ENCODE data around the gene FBP2. TPM values are rescaled to one million over a fixed set of nuclear protein-coding genes. Genes with fewer than 3 reads are reported as not detected.
"Not testable (repeated sequence)": the region's sequence is repeated elsewhere in the genome, so short reads cannot be mapped to it uniquely, and the experiment has no call there.

FBP2 gene
- total RNA-seq, 1 donor from 2014 or later: 0.33 TPM

- Histone ChIP-seq H3K27ac (replicated peaks) (no peak overlapping the region), H3K36me3 (no peaks in the 10 kb centered on the region), H3K4me1 (no peaks in the 10 kb centered on the region), H3K27me3 (ENCODE audit: low read depth) (peaks cover 22% of the 10 kb centered on the region), H3K9me3 (replicated peaks) (no peaks in the 10 kb centered on the region), H3K4me3 (no peak overlapping the region)
- intact Hi-C loops (cut with micrococcal nuclease): no loop called here
- DNase-seq: no peak
- TF ChIP-seq CTCF (IDR thresholded peaks at IDR 0.05; ENCODE audit: borderline replicate concordance): no peak
These were observed 47.7 kb downstream of the FBP2 start for GRCh38 chr9:94545940-94546339.

- H3K9me3 ChIP-seq (replicated peaks); intact Hi-C loops (cut with micrococcal nuclease); H3K4me3 ChIP-seq; H3K4me1 ChIP-seq; DNase-seq; H3K36me3 ChIP-seq; H3K27ac ChIP-seq (replicated peaks): not testable (repeated sequence)
- H3K27me3 ChIP-seq (ENCODE audit: low read depth): peaks cover 22% of the 10 kb centered on the region
These were observed 49.3 kb downstream of the FBP2 start for GRCh38 chr9:94544335-94544734.

GRCh38 chr9:94538908-94539307, 54.7 kb downstream of the FBP2 start:
- Histone ChIP-seq H3K27ac (replicated peaks) (no peak overlapping the region), H3K9me3 (replicated peaks) (no peaks in the 10 kb centered on the region), H3K36me3 (no peaks in the 10 kb centered on the region), H3K4me3 (no peak overlapping the region), H3K4me1 (no peaks in the 10 kb centered on the region), H3K27me3 (ENCODE audit: low read depth) (peaks cover 14% of the 10 kb centered on the region)
- DNase-seq: no peak
- TF ChIP-seq CTCF (IDR thresholded peaks at IDR 0.05; ENCODE audit: borderline replicate concordance): no peak
- intact Hi-C loops (cut with micrococcal nuclease): no loop called here

- Histone ChIP-seq H3K27ac (replicated peaks) (no peak overlapping the region), H3K9me3 (replicated peaks) (no peaks in the 10 kb centered on the region), H3K36me3 (no peaks in the 10 kb centered on the region), H3K4me1 (no peaks in the 10 kb centered on the region), H3K4me3 (no peak overlapping the region), H3K27me3 (ENCODE audit: low read depth) (peaks cover 14% of the 10 kb centered on the region)
- no peak for DNase-seq
- no peak for TF ChIP-seq CTCF (IDR thresholded peaks at IDR 0.05; ENCODE audit: borderline replicate concordance)
- intact Hi-C loops (cut with micrococcal nuclease): no loop called here
These were observed 58.7 kb downstream of the FBP2 start for GRCh38 chr9:94534901-94535300.

- Histone ChIP-seq H3K36me3 (no peaks in the 10 kb centered on the region), H3K27me3 (ENCODE audit: low read depth) (peaks cover 14% of the 10 kb centered on the region), H3K9me3 (replicated peaks) (no peaks in the 10 kb centered on the region), H3K4me3 (no peak overlapping the region), H3K27ac (replicated peaks) (no peak overlapping the region), H3K4me1 (no peaks in the 10 kb centered on the region)
- intact Hi-C loops (cut with micrococcal nuclease): no loop called here
- DNase-seq: no peak
- TF ChIP-seq CTCF (IDR thresholded peaks at IDR 0.05; ENCODE audit: borderline replicate concordance): no peak
These were observed 60.0 kb downstream of the FBP2 start for GRCh38 chr9:94533601-94534000.

- no peak for DNase-seq
- H3K9me3 ChIP-seq (replicated peaks): no peaks in the 10 kb centered on the region
- no peak overlapping the region for H3K27ac ChIP-seq (replicated peaks)
- intact Hi-C loops (cut with micrococcal nuclease): no loop called here
- peaks cover 14% of the 10 kb centered on the region for H3K27me3 ChIP-seq (ENCODE audit: low read depth)
- TF ChIP-seq CTCF (IDR thresholded peaks at IDR 0.05; ENCODE audit: borderline replicate concordance): no peak
- no peaks in the 10 kb centered on the region for H3K4me1 ChIP-seq
- no peak overlapping the region for H3K4me3 ChIP-seq
- no peaks in the 10 kb centered on the region for H3K36me3 ChIP-seq
These were observed 60.5 kb downstream of the FBP2 start for GRCh38 chr9:94533155-94533554.

Data from left ventricle myocardium inferior (tissue), 1 donor.